Measurements from ENCODE around the gene PDCD1LG2. TPM values are rescaled to one million over a fixed set of nuclear protein-coding genes. Genes with fewer than 3 reads are reported as not detected.

The PDCD1LG2 gene
- total RNA-seq, 1 experiment from 2014 or later = not detected

DNA sequence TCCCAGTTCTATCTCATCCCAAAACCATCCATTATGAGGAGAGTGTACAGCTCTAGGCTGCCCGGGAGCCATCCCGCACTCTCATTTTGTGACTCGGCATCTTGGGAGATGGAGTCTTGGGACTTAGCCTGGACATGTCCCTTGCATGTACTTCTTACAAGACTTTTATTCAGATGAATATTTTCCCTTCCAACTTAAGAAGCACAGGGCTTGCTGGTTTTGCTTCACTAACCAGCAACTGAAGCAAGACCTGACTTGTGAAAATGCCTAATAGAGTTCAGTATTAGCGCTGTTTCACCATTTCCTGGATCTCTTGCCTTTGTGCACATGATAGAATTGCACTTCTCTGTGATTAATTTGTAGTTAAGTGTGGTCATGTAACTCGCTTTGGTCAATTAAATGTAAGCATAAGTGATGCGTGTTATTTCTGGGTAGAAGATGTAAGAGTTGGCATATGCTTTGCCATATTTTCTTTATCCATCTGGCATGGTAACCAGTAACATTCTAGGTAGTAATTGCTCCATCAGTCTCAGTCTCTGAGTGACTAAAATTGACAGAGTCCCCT is 55.8 kb downstream of the PDCD1LG2 start:
- no peak overlapping the region for H2BK20ac ChIP-seq (ENCODE audit: low read depth, low read length, poor library complexity, severe bottlenecking)
- DNase-seq = no peak

More for the DNA sequence above, 55.8 kb downstream of the PDCD1LG2 start:
- no peak overlapping the region for H2AK5ac ChIP-seq (ENCODE audit: insufficient read length, low read length)
- H2BK120ac ChIP-seq (ENCODE audit: low read depth, low read length, poor library complexity, severe bottlenecking) = no peak overlapping the region
- H3K4me2 ChIP-seq (ENCODE audit: insufficient read depth, insufficient read length, low read length) = no peak overlapping the region
- no peak overlapping the region for H3K23ac ChIP-seq (ENCODE audit: insufficient read length, low read depth, low read length)
- no peaks in the 10 kb centered on the region for H3K79me2 ChIP-seq (ENCODE audit: insufficient read depth, low read length)
- H3K18ac ChIP-seq (ENCODE audit: insufficient read length, low read depth, low read length) = no peak overlapping the region
- H2BK5ac ChIP-seq (ENCODE audit: insufficient read length, low read length) = no peak overlapping the region
- H2AFZ ChIP-seq (ENCODE audit: low read length) = no peak overlapping the region
- no peak overlapping the region for H3K4me3 Mint-ChIP-seq
- no peaks in the 10 kb centered on the region for H4K20me1 ChIP-seq (ENCODE audit: control insufficient read depth, insufficient read depth, insufficient read length)
- peaks cover 0 to 6% of the 10 kb centered on the region in 2 experiments; a peak in 2 of 5 replicates for H3K9me3 Mint-ChIP-seq
- H3K9me3 ChIP-seq (ENCODE audit: control insufficient read depth, low read depth, low read length) = no peaks in the 10 kb centered on the region
- no peaks in the 10 kb centered on the region for H3K36me3 Mint-ChIP-seq (ENCODE audit: insufficient read depth in 1 of 3, low read depth in 3 of 3)
- no peak overlapping the region for H4K8ac ChIP-seq (replicated peaks; ENCODE audit: insufficient read length, low read depth, low read length)
- no peak overlapping the region for H3K14ac ChIP-seq (ENCODE audit: insufficient read depth, low read length)
- no peak overlapping the region for H3K4ac ChIP-seq (ENCODE audit: low read depth, low read length)
- no peak overlapping the region for H2BK12ac ChIP-seq (ENCODE audit: insufficient read length, low read depth, low read length)
- no peak overlapping the region for H4K5ac ChIP-seq (ENCODE audit: insufficient read length, low read depth, low read length)
- no peak overlapping the region for H3K56ac ChIP-seq (ENCODE audit: insufficient read length, low read depth, low read length)
- H3K27ac ChIP-seq (ENCODE audit: insufficient read length, low read depth, low read length) = no peak overlapping the region
- H3T11ph ChIP-seq (ENCODE audit: low read length) = no peak overlapping the region
- no peak overlapping the region for H3K9ac ChIP-seq (ENCODE audit: extremely low read depth, insufficient read length, low read length)
- no peak overlapping the region for H2BK15ac ChIP-seq (ENCODE audit: low read depth, low read length)
- TF ChIP-seq, protein P1, sequence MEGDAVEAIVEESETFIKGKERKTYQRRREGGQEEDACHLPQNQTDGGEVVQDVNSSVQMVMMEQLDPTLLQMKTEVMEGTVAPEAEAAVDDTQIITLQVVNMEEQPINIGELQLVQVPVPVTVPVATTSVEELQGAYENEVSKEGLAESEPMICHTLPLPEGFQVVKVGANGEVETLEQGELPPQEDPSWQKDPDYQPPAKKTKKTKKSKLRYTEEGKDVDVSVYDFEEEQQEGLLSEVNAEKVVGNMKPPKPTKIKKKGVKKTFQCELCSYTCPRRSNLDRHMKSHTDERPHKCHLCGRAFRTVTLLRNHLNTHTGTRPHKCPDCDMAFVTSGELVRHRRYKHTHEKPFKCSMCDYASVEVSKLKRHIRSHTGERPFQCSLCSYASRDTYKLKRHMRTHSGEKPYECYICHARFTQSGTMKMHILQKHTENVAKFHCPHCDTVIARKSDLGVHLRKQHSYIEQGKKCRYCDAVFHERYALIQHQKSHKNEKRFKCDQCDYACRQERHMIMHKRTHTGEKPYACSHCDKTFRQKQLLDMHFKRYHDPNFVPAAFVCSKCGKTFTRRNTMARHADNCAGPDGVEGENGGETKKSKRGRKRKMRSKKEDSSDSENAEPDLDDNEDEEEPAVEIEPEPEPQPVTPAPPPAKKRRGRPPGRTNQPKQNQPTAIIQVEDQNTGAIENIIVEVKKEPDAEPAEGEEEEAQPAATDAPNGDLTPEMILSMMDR (conservative IDR thresholded peaks at IDR 0.05) = no peak
- H3K23me2 ChIP-seq (ENCODE audit: insufficient read length, low read depth, low read length, poor library complexity, severe bottlenecking) = no peaks in the 10 kb centered on the region
- H4K91ac ChIP-seq (ENCODE audit: insufficient read length, low read depth, low read length) = no peak overlapping the region
- H3K27me3 Mint-ChIP-seq (ENCODE audit: low read depth) = peaks cover 30% of the 10 kb centered on the region
- no CpG with 5 or more reads among the region's 6 CpGs for WGBS (ENCODE audit: extremely low coverage, insufficient read length, low lambda C conversion rate)
- no peaks in the 10 kb centered on the region for H3K79me1 ChIP-seq (ENCODE audit: insufficient read depth, low read depth, low read length, poor library complexity, severe bottlenecking)
- H3K4me1 ChIP-seq (ENCODE audit: insufficient read depth, low read length) = no peaks in the 10 kb centered on the region
- H3K4me1 Mint-ChIP-seq = peaks cover under 1 to 13% of the 10 kb centered on the region in 2 experiments; a peak in 3 of 4 replicates
- no peak overlapping the region for H3K27ac Mint-ChIP-seq
- H3K27me3 ChIP-seq (ENCODE audit: insufficient read depth, low read length) = no peaks in the 10 kb centered on the region; the same call in 1 of the 2 replicates
